OCI-LY1 (cell line): Measurements from ENCODE around the gene CCNY.

ENCODE experiments used
- CTCF ChIP-seq: fragments of 200-600 bp; sonication (generic), shearing (Covaris generic); IDR thresholded peaks from 2 replicates; pipeline ENCODE4 v1.5.1; 2017; ENCODE audit warnings: mild to moderate bottlenecking, antibody characterized with exemption, low read length, moderate library complexity, mixed read lengths
- EZH2 ChIP-seq: fragments of 200-600 bp; sonication (generic), shearing (Covaris generic); IDR thresholded peaks from 2 replicates; pipeline ENCODE4 v1.8.0; 2017; ENCODE audit warnings: borderline replicate concordance, mixed run types, mild to moderate bottlenecking, antibody characterized with exemption, low read length, moderate library complexity, mixed read lengths

- no peak for TF ChIP-seq EZH2
- TF ChIP-seq CTCF, result no peak
Measured at GRCh38 chr10:35386594-35387174, 50.4 kb downstream of the CCNY start.
